Kidney (tissue), 14 donors: Measurements from ENCODE around the gene ENO3. TPM values are rescaled to one million over a fixed set of nuclear protein-coding genes. Genes with fewer than 3 reads are reported as not detected.

Experiments
- DNase-seq, 5 donors: peaks; one replicate each; pipeline ENCODE4 v3.0.0-alpha.2; 2013 to 2020
- FAIRE-seq: peaks from 2 replicates; lab custom pipeline; 2012; peaks lifted over from hg19 to GRCh38; lab: Jason Lieb, UNC
- H3K27ac ChIP-seq, 2 donors: one replicate each; pipeline ENCODE4 v1.7.0; 2013; ENCODE audit warnings: low read depth in 2 of 2, low read length in 2 of 2, inconsistent platforms in 1 of 2
- H3K27me3 ChIP-seq: one replicate; pipeline ENCODE4 v1.7.1; 2013; ENCODE audit warnings: low read length, inconsistent platforms; ENCODE audit not compliant: control insufficient read depth, insufficient read depth
- H3K36me3 ChIP-seq, 3 donors: one replicate each; pipeline versions ENCODE4 v1.7.0 to v1.7.1; 2013; ENCODE audit warnings: low read length in 3 of 3, control low read depth in 1 of 3, inconsistent platforms in 1 of 3; ENCODE audit not compliant: insufficient read depth in 3 of 3, control insufficient read depth in 2 of 3
- H3K4me1 ChIP-seq, 3 donors: one replicate each; pipeline versions ENCODE4 v1.7.0 to v1.7.1; 2013; ENCODE audit warnings: low read length in 3 of 3, inconsistent platforms in 1 of 3, low read depth in 1 of 3; ENCODE audit not compliant: control insufficient read depth in 2 of 3, insufficient read depth in 2 of 3
- H3K4me3 ChIP-seq, 3 donors: one replicate each; pipeline versions ENCODE4 v1.7.0 to v1.8.1; 2013; ENCODE audit warnings: low read length in 3 of 3, control low read depth in 1 of 3, inconsistent platforms in 1 of 3
- H3K9ac ChIP-seq, 3 donors: one replicate each; pipeline versions ENCODE4 v1.7.0 to v1.7.1; 2013; ENCODE audit warnings: low read length in 3 of 3, control low read depth in 1 of 3, inconsistent platforms in 1 of 3
- H3K9me3 ChIP-seq, 3 donors: one replicate each; pipeline versions ENCODE4 v1.7.0 to v1.7.1; 2013; ENCODE audit warnings: low read length in 3 of 3, control low read depth in 1 of 3, inconsistent platforms in 1 of 3; ENCODE audit not compliant: control insufficient read depth in 2 of 3, insufficient read depth in 1 of 3
- intact Hi-C: fragments of 100-400 bp; cut with DNase I; formaldehyde crosslinking; loops from one replicate; pipeline ENCODE4 v1.11.1; 2022
- polyA plus RNA-seq: library from polyadenylated mRNA; stranded (reverse); fragments of 350-450 nt; fragmentation: Illumina TruSeq; extraction: RNeasy Lipid Tissue Mini Kit (QIAGEN cat#74804); gene quantifications from one replicate; pipeline ENCODE4 v1.2.3, GENCODE V29; 2014; ENCODE audit warnings: low read depth, low replicate concordance; ENCODE audit not compliant: insufficient read depth
- total RNA-seq: library from RNA; stranded (reverse); fragmentation: NEBNext Ultra II Directional; extraction: Animal tissue kit (Norgen Biotek cat#: 25700); gene quantifications from one replicate; pipeline ENCODE4 v1.2.1, GENCODE V29; 2021
- TF ChIP-seq, protein P1 (sequence below): IDR thresholded peaks from 3 replicates; pipeline ENCODE4 v1.5.1; 2012; ENCODE audit warnings: mild to moderate bottlenecking, moderate library complexity, borderline replicate concordance; ENCODE audit not compliant: insufficient read depth; ENCODE audit errors: extremely low read depth
- donor health status: control.
- donor health status: control.
- donor health status: control.
- donor health status: control.
- donor health status: control.
- donor health status: DM: yes; HTN: yes; CAD: no.
- donor health status: Normal renal cell carcinoma (clear cell type).

Gene ENO3
- total and polyA plus RNA-seq, 2 donors from 2014 or later = 6.9 to 17.8 TPM

DNA sequence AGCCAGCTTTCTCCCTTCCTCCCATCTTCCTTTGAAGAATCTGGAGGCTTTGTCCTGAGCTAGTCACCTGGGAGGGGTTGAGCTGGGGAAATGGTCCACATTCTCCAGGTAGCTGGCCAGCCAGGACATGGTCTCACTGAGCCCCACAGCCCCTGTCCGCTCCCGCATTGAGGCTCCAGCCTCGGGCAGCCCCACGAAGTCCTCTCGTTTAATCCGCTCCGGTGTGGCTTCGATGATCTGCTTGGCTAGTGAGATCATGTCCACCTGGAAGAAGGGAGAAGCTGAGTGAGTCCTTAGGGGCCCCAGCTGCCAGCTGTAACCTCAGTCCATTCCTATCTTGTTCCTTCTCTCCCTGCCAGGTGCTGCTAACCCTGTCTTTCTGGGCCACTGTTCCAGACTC, 19.4 kb downstream of the ENO3 start:
- intact Hi-C loops = no loop called here

DNA sequence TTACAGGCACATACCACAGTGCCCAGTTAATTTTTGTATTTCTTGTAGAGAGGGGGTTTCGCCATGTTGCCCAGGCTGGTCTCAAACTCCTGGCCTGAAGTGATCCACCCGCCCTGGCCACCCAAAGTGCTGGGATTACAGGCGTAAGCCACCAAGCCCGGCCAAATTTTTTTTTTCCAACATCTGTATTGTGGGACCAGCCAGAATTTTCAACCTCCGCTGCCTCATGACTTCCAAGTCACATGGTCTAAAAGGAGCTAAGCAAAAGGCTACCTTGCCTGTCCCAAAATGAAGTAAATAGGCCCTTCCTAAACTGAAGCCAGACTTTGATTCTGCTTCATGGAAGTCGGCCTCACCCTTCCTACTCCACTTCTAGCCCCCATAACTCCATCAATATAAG, 20.9 kb downstream of the ENO3 start:
- intact Hi-C loops = no loop called here
- Histone ChIP-seq H3K4me1 (peaks cover 3 to 25% (median 4%) of the 10 kb centered on the region in 3 donors), H3K36me3 (peaks cover 0 to 17% (median 13%) of the 10 kb centered on the region in 3 donors), H3K9ac (no peak overlapping the region), H3K27ac (no peak overlapping the region), H3K27me3 (no peaks in the 10 kb centered on the region), H3K4me3 (no peak overlapping the region), H3K9me3 (no peaks in the 10 kb centered on the region)
- TF ChIP-seq, protein P1, sequence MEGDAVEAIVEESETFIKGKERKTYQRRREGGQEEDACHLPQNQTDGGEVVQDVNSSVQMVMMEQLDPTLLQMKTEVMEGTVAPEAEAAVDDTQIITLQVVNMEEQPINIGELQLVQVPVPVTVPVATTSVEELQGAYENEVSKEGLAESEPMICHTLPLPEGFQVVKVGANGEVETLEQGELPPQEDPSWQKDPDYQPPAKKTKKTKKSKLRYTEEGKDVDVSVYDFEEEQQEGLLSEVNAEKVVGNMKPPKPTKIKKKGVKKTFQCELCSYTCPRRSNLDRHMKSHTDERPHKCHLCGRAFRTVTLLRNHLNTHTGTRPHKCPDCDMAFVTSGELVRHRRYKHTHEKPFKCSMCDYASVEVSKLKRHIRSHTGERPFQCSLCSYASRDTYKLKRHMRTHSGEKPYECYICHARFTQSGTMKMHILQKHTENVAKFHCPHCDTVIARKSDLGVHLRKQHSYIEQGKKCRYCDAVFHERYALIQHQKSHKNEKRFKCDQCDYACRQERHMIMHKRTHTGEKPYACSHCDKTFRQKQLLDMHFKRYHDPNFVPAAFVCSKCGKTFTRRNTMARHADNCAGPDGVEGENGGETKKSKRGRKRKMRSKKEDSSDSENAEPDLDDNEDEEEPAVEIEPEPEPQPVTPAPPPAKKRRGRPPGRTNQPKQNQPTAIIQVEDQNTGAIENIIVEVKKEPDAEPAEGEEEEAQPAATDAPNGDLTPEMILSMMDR = no peak
- DNase-seq (peak in 1 of 5 donors; percentile 26), FAIRE-seq (no peak)

More for the DNA sequence above, 19.4 kb downstream of the ENO3 start:
- TF ChIP-seq, protein P1 = no peak
- H3K36me3 ChIP-seq = peaks cover 0 to 13% (median 12%) of the 10 kb centered on the region in 3 donors
- H3K9me3 ChIP-seq = no peaks in the 10 kb centered on the region
- FAIRE-seq (no peak), DNase-seq (peak in 1 of 5 donors; percentile 59)
- H3K4me1 ChIP-seq = peaks cover 3 to 31% (median 4%) of the 10 kb centered on the region in 3 donors
- H3K9ac ChIP-seq = no peak overlapping the region
- H3K4me3 ChIP-seq = peak overlapping the region in 1 of 3 donors; percentile 99
- H3K27ac ChIP-seq = peak overlapping the region in 1 of 2 donors; percentile 46
- no peaks in the 10 kb centered on the region for H3K27me3 ChIP-seq

DNA sequence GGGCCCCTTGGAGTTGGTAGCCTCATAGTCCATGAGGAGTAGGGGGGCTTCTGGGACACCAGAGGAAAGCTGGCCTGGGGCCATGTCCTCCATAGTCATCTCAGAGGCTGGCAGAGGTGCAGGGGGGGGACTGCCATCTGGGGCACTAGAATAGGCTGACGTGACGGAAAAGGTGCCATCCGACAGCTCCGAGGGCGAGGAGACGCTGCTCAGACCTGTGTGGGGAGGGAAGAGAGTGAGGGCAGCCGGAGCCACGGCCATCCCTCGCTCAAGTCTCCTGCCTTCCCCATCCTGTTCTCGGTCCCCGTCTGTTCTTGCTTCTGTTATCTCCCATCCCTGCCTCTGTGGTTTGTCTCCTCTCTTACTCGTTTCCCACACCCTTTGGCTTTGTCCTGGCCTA, 21.4 kb downstream of the ENO3 start:
- no peaks in the 10 kb centered on the region for H3K27me3 ChIP-seq
- FAIRE-seq (no peak), DNase-seq (peak in 1 of 5 donors; percentile 66)
- TF ChIP-seq, protein P1 = no peak
- H3K27ac ChIP-seq = no peak overlapping the region
- no peaks in the 10 kb centered on the region for H3K9me3 ChIP-seq
- peaks cover 0 to 22% (median 15%) of the 10 kb centered on the region in 3 donors for H3K36me3 ChIP-seq
- H3K4me1 ChIP-seq = peaks cover 3 to 25% (median 4%) of the 10 kb centered on the region in 3 donors
- intact Hi-C loops = no loop called here
- H3K4me3 ChIP-seq = no peak overlapping the region
- no peak overlapping the region for H3K9ac ChIP-seq

GRCh38 chr17:4972752-4973151, 21.8 kb downstream of the ENO3 start:
- peaks cover 0 to 26% (median 19%) of the 10 kb centered on the region in 3 donors for H3K36me3 ChIP-seq
- no peak overlapping the region for H3K4me3 ChIP-seq
- H3K4me1 ChIP-seq = peaks cover 3 to 25% (median 4%) of the 10 kb centered on the region in 3 donors
- FAIRE-seq = no peak
- peak in 1 of 5 donors; percentile 65 for DNase-seq
- no peaks in the 10 kb centered on the region for H3K27me3 ChIP-seq
- no peak overlapping the region for H3K9ac ChIP-seq
- TF ChIP-seq, protein P1 = no peak
- intact Hi-C loops = no loop called here
- H3K9me3 ChIP-seq = no peaks in the 10 kb centered on the region
- H3K27ac ChIP-seq = no peak overlapping the region
